Fibroblast of pulmonary artery (primary cell): ENCODE data around the gene SMG6.
A peak's percentile ranks its signal among the peaks of the same experiment; 100 is the strongest.

Experiments
- DNase-seq: peaks from one replicate; pipeline ENCODE4 v3.0.0-alpha.2; 2010; ENCODE audit warnings: low read depth
- H3K4me3 ChIP-seq: replicated peaks from 2 replicates; pipeline ENCODE4 v1.5.1; 2011; ENCODE audit warnings: low read depth, mild to moderate bottlenecking, control low read depth, low read length, moderate library complexity
- CTCF ChIP-seq: IDR thresholded peaks from 2 replicates; pipeline ENCODE4 v1.5.1; 2011; ENCODE audit warnings: mild to moderate bottlenecking, control low read depth, low read length, inconsistent platforms; ENCODE audit errors: missing control alignments

Gene SMG6

GRCh38 chr17:2037155-2037554 lies 266.4 kb downstream of the SMG6 start:
- TF ChIP-seq CTCF, result no peak
- H3K4me3 ChIP-seq, result no peak overlapping the region
- no peak for DNase-seq

GRCh38 chr17:2035541-2036488 lies 267.8 kb downstream of the SMG6 start:
- H3K4me3 ChIP-seq, result no peak overlapping the region
- no peak for DNase-seq
- no peak for TF ChIP-seq CTCF

GRCh38 chr17:2034806-2035540 lies 268.6 kb downstream of the SMG6 start:
- no peak overlapping the region for H3K4me3 ChIP-seq
- TF ChIP-seq CTCF, result no peak
- peak; percentile 37 for DNase-seq

- no peak for TF ChIP-seq CTCF
- no peak for DNase-seq
- H3K4me3 ChIP-seq, result no peak overlapping the region
Measured at GRCh38 chr17:2034157-2034556, 269.4 kb downstream of the SMG6 start.

- TF ChIP-seq CTCF, result no peak
Measured at GRCh38 chr17:2033153-2033552, 270.4 kb downstream of the SMG6 start.

GRCh38 chr17:2030779-2031163 lies 272.8 kb downstream of the SMG6 start:
- TF ChIP-seq CTCF, result peak; percentile 71
- peak; percentile 92 for DNase-seq
- H3K4me3 ChIP-seq, result peak overlapping the region; percentile 100

More at GRCh38 chr17:2033153-2033552, 270.4 kb downstream of the SMG6 start:
- DNase-seq, result no peak
- H3K4me3 ChIP-seq, result no peak overlapping the region
